Measurements from ENCODE around the gene UBE2QL1. TPM values are rescaled to one million over a fixed set of nuclear protein-coding genes. Genes with fewer than 3 reads are reported as not detected.

UBE2QL1 gene
- total RNA-seq, 2 experiments from 2014 or later: 0.33 to 0.45 TPM

GRCh38 chr5:6471252-6471651, 22.6 kb downstream of the UBE2QL1 start:
- peaks cover 0 to 6% of the 10 kb centered on the region in 2 experiments for H3K27me3 ChIP-seq (ENCODE audit: control insufficient read depth in 1 of 2, insufficient read depth in 2 of 2, low read length in 2 of 2)
- Mint-ChIP-seq H3K27me3 (peaks cover 33% of the 10 kb centered on the region), H3K4me1 (ENCODE audit: low read depth) (no peaks in the 10 kb centered on the region), H3K27ac (no peak overlapping the region), H3K9me3 (no peaks in the 10 kb centered on the region), H3K4me3 (no peak overlapping the region), H3K36me3 (ENCODE audit: low read depth) (no peaks in the 10 kb centered on the region)
- H3K27ac ChIP-seq (ENCODE audit: low read depth in 1 of 2, low read length in 2 of 2): no peak overlapping the region
- no peak for TF ChIP-seq CTCF (IDR thresholded peaks at IDR 0.05)
- POLR2A ChIA-PET: no interaction called here
- H3K36me3 ChIP-seq (ENCODE audit: insufficient read depth, low read length): no peaks in the 10 kb centered on the region
- DNase-seq: no peak
- H3K4me1 ChIP-seq (ENCODE audit: insufficient read depth, low read length): no peaks in the 10 kb centered on the region
- peaks cover 0 to 8% of the 10 kb centered on the region in 2 experiments for H3K9me3 ChIP-seq (ENCODE audit: control insufficient read depth in 1 of 2, insufficient read depth in 1 of 2, low read length in 2 of 2)
- no peak for ATAC-seq (ENCODE audit: poor library complexity)
- H3K4me3 ChIP-seq (ENCODE audit: low read length): no peak overlapping the region
- intact Hi-C loops (cut with DNase I, micrococcal nuclease): no loop called here
- CTCF ChIA-PET: no interaction called here

- no peak overlapping the region for H3K27ac ChIP-seq (ENCODE audit: low read depth in 1 of 2, low read length in 2 of 2)
- intact Hi-C loops (cut with DNase I, micrococcal nuclease): no loop called here
- Mint-ChIP-seq H3K36me3 (ENCODE audit: low read depth) (no peaks in the 10 kb centered on the region), H3K4me3 (no peak overlapping the region), H3K27ac (no peak overlapping the region), H3K4me1 (ENCODE audit: low read depth) (no peaks in the 10 kb centered on the region), H3K27me3 (peaks cover 26% of the 10 kb centered on the region), H3K9me3 (no peaks in the 10 kb centered on the region)
- POLR2A ChIA-PET: no interaction called here
- no peak for TF ChIP-seq CTCF (IDR thresholded peaks at IDR 0.05)
- H3K36me3 ChIP-seq (ENCODE audit: insufficient read depth, low read length): no peaks in the 10 kb centered on the region
- H3K9me3 ChIP-seq (ENCODE audit: control insufficient read depth in 1 of 2, insufficient read depth in 1 of 2, low read length in 2 of 2): peaks cover 0 to 14% of the 10 kb centered on the region in 2 experiments
- DNase-seq (no peak), ATAC-seq (ENCODE audit: poor library complexity) (no peak)
- no peaks in the 10 kb centered on the region for H3K4me1 ChIP-seq (ENCODE audit: insufficient read depth, low read length)
- CTCF ChIA-PET: no interaction called here
- no peak overlapping the region for H3K4me3 ChIP-seq (ENCODE audit: low read length)
- peaks cover 0 to 6% of the 10 kb centered on the region in 2 experiments for H3K27me3 ChIP-seq (ENCODE audit: control insufficient read depth in 1 of 2, insufficient read depth in 2 of 2, low read length in 2 of 2)
Measured at GRCh38 chr5:6472792-6473191, 24.1 kb downstream of the UBE2QL1 start.

- CTCF ChIA-PET: no interaction called here
- ATAC-seq (ENCODE audit: poor library complexity) (no peak), DNase-seq (no peak)
- POLR2A ChIA-PET: no interaction called here
- Mint-ChIP-seq H3K9me3 (no peaks in the 10 kb centered on the region), H3K27ac (no peak overlapping the region), H3K36me3 (ENCODE audit: low read depth) (no peaks in the 10 kb centered on the region), H3K4me1 (ENCODE audit: low read depth) (no peaks in the 10 kb centered on the region), H3K27me3 (peaks cover 21% of the 10 kb centered on the region), H3K4me3 (no peak overlapping the region)
- Histone ChIP-seq H3K4me3 (ENCODE audit: low read length) (no peak overlapping the region), H3K4me1 (ENCODE audit: insufficient read depth, low read length) (no peaks in the 10 kb centered on the region), H3K27me3 (ENCODE audit: control insufficient read depth in 1 of 2, insufficient read depth in 2 of 2, low read length in 2 of 2) (peaks cover 0 to 6% of the 10 kb centered on the region in 2 experiments), H3K27ac (ENCODE audit: low read depth in 1 of 2, low read length in 2 of 2) (no peak overlapping the region), H3K9me3 (ENCODE audit: control insufficient read depth in 1 of 2, insufficient read depth in 1 of 2, low read length in 2 of 2) (peaks cover 0 to 14% of the 10 kb centered on the region in 2 experiments), H3K36me3 (ENCODE audit: insufficient read depth, low read length) (no peaks in the 10 kb centered on the region)
- TF ChIP-seq CTCF (IDR thresholded peaks at IDR 0.05): no peak
- intact Hi-C loops (cut with DNase I, micrococcal nuclease): no loop called here
Measured at GRCh38 chr5:6473284-6473683, 24.6 kb downstream of the UBE2QL1 start.

Measured in CD4-positive, alpha-beta T cell (primary cell).